Omental fat pad (tissue), 4 donors: ENCODE measurements around the gene PDCL2. TPM values are rescaled to one million over a fixed set of nuclear protein-coding genes. Genes with fewer than 3 reads are reported as not detected.

Source experiments
- ATAC-seq: fragments of 150-250 bp; one replicate; pipeline ENCODE4 v1.9.1; 2016; ENCODE audit warnings: mild to moderate bottlenecking, moderate library complexity; ENCODE audit not compliant: low FRiP score
- DNase-seq: peaks from one replicate; pipeline ENCODE4 v3.0.0-alpha.2; 2019; ENCODE audit warnings: low spot score
- CTCF ChIP-seq, 3 donors: fragments of 450-650 bp; IDR thresholded peaks; one replicate each; pipeline ENCODE4 v1.5.1; 2016 to 2017; ENCODE audit warnings: antibody characterized with exemption in 3 of 3, mild to moderate bottlenecking in 3 of 3, moderate library complexity in 2 of 3
- total RNA-seq, 4 donors: library from RNA; depleted of rRNA; stranded (reverse); fragments of >200 nt; gene quantifications; one replicate each; pipeline ENCODE4 v1.1.0, GENCODE V29; 2016

The PDCL2 gene
- total RNA-seq, 4 donors from 2014 or later: not detected

- DNase-seq (no peak), ATAC-seq (no peak)
- no peak for TF ChIP-seq CTCF (IDR thresholded peaks at IDR 0.05)
Measured at GRCh38 chr4:55540271-55540670, 51.8 kb downstream of the PDCL2 start.

- DNase-seq (no peak), ATAC-seq (no peak)
- TF ChIP-seq CTCF (IDR thresholded peaks at IDR 0.05): no peak
Measured at GRCh38 chr4:55539658-55540057, 52.4 kb downstream of the PDCL2 start.

GRCh38 chr4:55538531-55538930 lies 53.5 kb downstream of the PDCL2 start:
- no peak for TF ChIP-seq CTCF (IDR thresholded peaks at IDR 0.05)
- no peak for ATAC-seq
- DNase-seq: no peak

GRCh38 chr4:55534306-55534705 lies 57.7 kb downstream of the PDCL2 start:
- ATAC-seq (no peak), DNase-seq (no peak)
- TF ChIP-seq CTCF (IDR thresholded peaks at IDR 0.05): no peak

- ATAC-seq: no peak
- no peak for DNase-seq
Measured at GRCh38 chr4:55530691-55531090, 61.4 kb downstream of the PDCL2 start.

GRCh38 chr4:55530167-55530566 lies 61.9 kb downstream of the PDCL2 start:
- no peak for TF ChIP-seq CTCF (IDR thresholded peaks at IDR 0.05)

More at GRCh38 chr4:55530691-55531090, 61.4 kb downstream of the PDCL2 start:
- no peak for TF ChIP-seq CTCF (IDR thresholded peaks at IDR 0.05)

GRCh38 chr4:55528491-55528890 lies 63.6 kb downstream of the PDCL2 start:
- DNase-seq (no peak), ATAC-seq (no peak)
- no peak for TF ChIP-seq CTCF (IDR thresholded peaks at IDR 0.05)

More at GRCh38 chr4:55530167-55530566, 61.9 kb downstream of the PDCL2 start:
- ATAC-seq (no peak), DNase-seq (no peak)
